HCT116 (cell line): ENCODE results near the gene WHRN. TPM values are rescaled to one million over a fixed set of nuclear protein-coding genes. Genes with fewer than 3 reads are reported as not detected.

Experiments
- ATAC-seq: fragments of 200-7000 bp; cut with Tn5 transposase; 2 replicates; pipeline ENCODE4 v1.9.1; 2020; ENCODE audit warnings: mild to moderate bottlenecking, moderate library complexity
- BruUV-seq: library from RNA; stranded (reverse); fragments of 400-500 nt; replicated peaks from 2 replicates; lab custom pipeline; 2021; lab: Mats Ljungman, UMichigan
- CTCF ChIA-PET: fragments of 300-600 bp; sonication (Branson Sonifier 250); formaldehyde crosslinking; loops from one replicate; lab custom pipeline; 2021; ENCODE audit warnings: antibody characterized with exemption; lab: Charles Lee
- POLR2A ChIA-PET: fragments of 300-600, 350-600 bp; sonication (Branson Sonifier 250); formaldehyde crosslinking; loops from one replicate; lab custom pipeline; 2021; ENCODE audit warnings: antibody characterized with exemption; lab: Charles Lee
- RAD21 ChIA-PET, 2 experiments: fragments of 300-600 bp; sonication (Branson Sonifier 250); formaldehyde crosslinking; loops; one replicate each; lab custom pipeline; 2023; ENCODE audit warnings: low total read pairs in 2 of 2; ENCODE audit not compliant: uncharacterized antibody in 2 of 2, unreplicated experiment in 2 of 2, low non-redundant PET in 1 of 2; lab: Charles Lee
- DNase-seq: peaks from one replicate; pipeline ENCODE4 v3.0.0-alpha.2; 2010; ENCODE audit warnings: low read depth, low spot score
- H2AFZ ChIP-seq: fragments of 200-600 bp; shearing (Covaris generic), sonication (generic); 2 replicates; pipeline ENCODE4 v1.6.1; 2017; ENCODE audit warnings: low read depth, mixed run types, mixed read lengths, antibody characterized with exemption, low read length; ENCODE audit not compliant: poor library complexity, severe bottlenecking
- H3K27ac ChIP-seq: 2 replicates; pipeline ENCODE4 v1.5.1; 2012; ENCODE audit warnings: low read depth, low read length
- H3K27me3 ChIP-seq: fragments of 200-600 bp; sonication (generic); 2 replicates; pipeline ENCODE4 v1.6.1; 2016; ENCODE audit warnings: mixed run types, low read length, mixed read lengths; ENCODE audit not compliant: insufficient read depth
- H3K36me3 ChIP-seq, 2 experiments: fragments of 200-500 bp in 1 of 2; fragments of 200-600 bp in 1 of 2; sonication (Bioruptor generic) in 1 of 2; sonication (generic) in 1 of 2; 2 replicates each; pipeline versions ENCODE4 v1.5.1 to v1.6.1; 2014 to 2016; ENCODE audit warnings: low read length in 2 of 2, inconsistent platforms in 1 of 2, mixed read lengths in 1 of 2, mixed run types in 1 of 2; ENCODE audit not compliant: insufficient read depth in 2 of 2, control insufficient read depth in 1 of 2
- H3K4me1 ChIP-seq, 2 experiments: fragments of 200-600 bp in 1 of 2; sonication (generic) in 1 of 2; 2 replicates each; pipeline versions ENCODE4 v1.5.1 to v1.6.1; 2012 to 2017; ENCODE audit warnings: low read length in 2 of 2, inconsistent platforms in 1 of 2, mild to moderate bottlenecking in 1 of 2, mixed read lengths in 1 of 2, mixed run types in 1 of 2, moderate library complexity in 1 of 2; ENCODE audit not compliant: insufficient read depth in 2 of 2, control insufficient read depth in 1 of 2
- H3K4me2 ChIP-seq: fragments of 200-600 bp; sonication (generic); 2 replicates; pipeline ENCODE4 v1.6.1; 2017; ENCODE audit warnings: mixed run types, low read length, mixed read lengths
- H3K4me3 ChIP-seq, 2 experiments: fragments of 200-600 bp in 1 of 2; sonication (generic) in 1 of 2; replicated peaks in 1 of 2; 2 replicates each; pipeline ENCODE4 v1.5.1; 2011 to 2016; ENCODE audit warnings: low read length in 2 of 2, control low read depth in 1 of 2, low read depth in 1 of 2, mild to moderate bottlenecking in 1 of 2, mixed read lengths in 1 of 2, mixed run types in 1 of 2
- H3K79me2 ChIP-seq: fragments of 200-600 bp; sonication (generic); 2 replicates; pipeline ENCODE4 v1.6.1; 2017; ENCODE audit warnings: mild to moderate bottlenecking, mixed run types, low read length, moderate library complexity, mixed read lengths; ENCODE audit not compliant: insufficient read depth
- H3K9ac ChIP-seq: fragments of 200-600 bp; sonication (generic); 2 replicates; pipeline ENCODE4 v1.6.1; 2016; ENCODE audit warnings: low read length, mixed read lengths
- H3K9me2 ChIP-seq: fragments of 200-600 bp; sonication (generic), shearing (Covaris generic); 2 replicates; pipeline ENCODE4 v1.6.1; 2017; ENCODE audit warnings: mixed run types, mild to moderate bottlenecking, moderate library complexity; ENCODE audit not compliant: insufficient read depth
- H3K9me3 ChIP-seq, 2 experiments: fragments of 200-500 bp in 1 of 2; fragments of 200-600 bp in 1 of 2; sonication (Bioruptor generic) in 1 of 2; sonication (generic) in 1 of 2; 2 replicates each; pipeline ENCODE4 v1.6.1; 2014 to 2017; ENCODE audit warnings: low read length in 2 of 2, mixed read lengths in 2 of 2, inconsistent platforms in 1 of 2, low read depth in 1 of 2, mild to moderate bottlenecking in 1 of 2, mixed run types in 1 of 2, moderate library complexity in 1 of 2; ENCODE audit not compliant: control insufficient read depth in 1 of 2, insufficient read depth in 1 of 2
- H4K20me1 ChIP-seq: fragments of 200-600 bp; sonication (generic), shearing (Covaris generic); 2 replicates; pipeline ENCODE4 v1.6.1; 2017; ENCODE audit warnings: mixed run types, mild to moderate bottlenecking, moderate library complexity; ENCODE audit not compliant: insufficient read depth
- ATF3 ChIP-seq: IDR thresholded peaks from 2 replicates; pipeline ENCODE4 v1.6.1; 2012
- CBX3 ChIP-seq: IDR thresholded peaks from 2 replicates; pipeline ENCODE4 v1.6.1; 2012; ENCODE audit warnings: low read depth
- ELF1 ChIP-seq: IDR thresholded peaks from 2 replicates; pipeline ENCODE4 v1.6.1; 2012; ENCODE audit warnings: low read depth, borderline replicate concordance
- MAX ChIP-seq: IDR thresholded peaks from 2 replicates; pipeline ENCODE4 v1.6.1; 2012
- POLR2A ChIP-seq: IDR thresholded peaks from 2 replicates; pipeline ENCODE4 v1.7.0; 2011; ENCODE audit warnings: borderline replicate concordance; ENCODE audit not compliant: insufficient read depth, insufficient read length; ENCODE audit errors: extremely low read depth
- SIN3A ChIP-seq: IDR thresholded peaks from 2 replicates; pipeline ENCODE4 v1.6.1; 2012; ENCODE audit warnings: low read depth
- YY1 ChIP-seq: IDR thresholded peaks from 2 replicates; pipeline ENCODE4 v1.6.1; 2011; ENCODE audit warnings: low read length, low read depth, moderate library complexity, mild to moderate bottlenecking; ENCODE audit not compliant: insufficient replicate concordance; ENCODE audit errors: extremely low read depth
- ZNF274 ChIP-seq: fragments of 200-500 bp; sonication (Bioruptor generic); IDR thresholded peaks from 2 replicates; pipeline ENCODE4 v1.6.1; 2014; ENCODE audit warnings: mild to moderate bottlenecking, low read depth, low read length, inconsistent platforms
- intact Hi-C: fragments of 100-400 bp; cut with micrococcal nuclease; formaldehyde crosslinking; loops from 2 replicates; pipeline ENCODE4 v1.10.0; 2022
- total RNA-seq: library from RNA; stranded (reverse); gene quantifications from one replicate; pipeline ENCODE4 v1.2.1, GENCODE V29; 2021; ENCODE audit not compliant: unreplicated experiment

WHRN gene
- total RNA-seq, 1 experiment from 2014 or later, result 12.8 TPM

- H3K27me3 ChIP-seq, result no peaks in the 10 kb centered on the region
- DNase-seq (no peak), ATAC-seq (peak; percentile 25; the same call in 1 of the 2 replicates)
- RAD21 ChIA-PET, result no interaction called here
- POLR2A ChIA-PET, result no interaction called here
- H3K4me3 ChIP-seq, result no peak overlapping the region
- no peaks in the 10 kb centered on the region for H3K9me2 ChIP-seq
- H3K9me3 ChIP-seq, result no peaks in the 10 kb centered on the region
- CTCF ChIA-PET, result interaction anchor here (1.4 kb wide), 1 partner anchor 13 kb away, joined by 4 read pairs; no protein-coding TSS in a partner anchor
- no peak for TF ChIP-seq ELF1
- intact Hi-C loops, result no loop called here
- no peak overlapping the region for H2AFZ ChIP-seq
- H3K36me3 ChIP-seq, result no peaks in the 10 kb centered on the region
- no peak overlapping the region for H3K27ac ChIP-seq
- H3K79me2 ChIP-seq, result no peaks in the 10 kb centered on the region
- peaks cover 10 to 22% of the 10 kb centered on the region in 2 experiments; a peak in 3 of 4 replicates for H3K4me1 ChIP-seq
- H3K9ac ChIP-seq, result no peak overlapping the region
- peak overlapping the region; percentile 17; the same call in 1 of the 2 replicates for H3K4me2 ChIP-seq
- no TSS peak for BruUV-seq
- no peaks in the 10 kb centered on the region for H4K20me1 ChIP-seq
These were observed 112.5 kb downstream of the WHRN start for GRCh38 chr9:114392749-114393112.

GRCh38 chr9:114390952-114391351 lies 114.3 kb downstream of the WHRN start:
- Histone ChIP-seq H3K27ac (no peak overlapping the region), H3K27me3 (no peaks in the 10 kb centered on the region), H3K9me3 (no peaks in the 10 kb centered on the region), H3K9ac (no peak overlapping the region), H4K20me1 (no peaks in the 10 kb centered on the region), H3K4me1 (peaks cover 10 to 21% of the 10 kb centered on the region in 2 experiments; a peak in 3 of 4 replicates), H2AFZ (no peak overlapping the region), H3K4me3 (no peak overlapping the region), H3K36me3 (no peaks in the 10 kb centered on the region)
- RAD21 ChIA-PET, result no interaction called here
- intact Hi-C loops, result no loop called here
- no peak for ATAC-seq
- DNase-seq, result no peak
- TF ChIP-seq ZNF274 (no peak), YY1 (no peak), CBX3 (no peak), ELF1 (no peak), ATF3 (no peak), SIN3A (no peak), POLR2A (no peak), MAX (no peak)
- TF ChIP-seq, all 23 proteins: peak for 0
- Histone ChIP-seq H3K79me2 (no peaks in the 10 kb centered on the region), H3K4me2 (no peak overlapping the region), H3K9me2 (no peaks in the 10 kb centered on the region)
- ChIA-PET CTCF (no interaction called here), POLR2A (no interaction called here)
- BruUV-seq, result no TSS peak
